VCaP (cell line): ENCODE data around the gene GPATCH4.

Experiments
- H3K27ac ChIP-seq: fragments of 450-650 bp; 2 replicates; pipeline ENCODE4 v1.5.1; 2017
- CTCF ChIP-seq: fragments of 450-650 bp; conservative IDR thresholded peaks from 2 replicates; pipeline ENCODE4 v1.5.1; 2017; ENCODE audit warnings: mild to moderate bottlenecking, moderate library complexity

The GPATCH4 gene

GRCh38 chr1:156582388-156583017 is 18.8 kb downstream of the GPATCH4 start:
- no peak overlapping the region for H3K27ac ChIP-seq
- TF ChIP-seq CTCF = no peak

- H3K27ac ChIP-seq = no peak overlapping the region
- TF ChIP-seq CTCF = no peak
Measured at GRCh38 chr1:156581661-156582387, 19.5 kb downstream of the GPATCH4 start.

GRCh38 chr1:156579472-156579871 is 21.8 kb downstream of the GPATCH4 start, which contains the start of gene TTC24:
TSS of gene TTC24 (plus strand) at chr1:156579723. CDS start at chr1:156581365, 1,642 bp downstream.
- no peak within 1 kb of the TSS for H3K27ac ChIP-seq
- TF ChIP-seq CTCF = no peak

- TF ChIP-seq CTCF = no peak
- H3K27ac ChIP-seq = peak overlapping the region; percentile 48
Measured at GRCh38 chr1:156578055-156578454, 23.2 kb downstream of the GPATCH4 start.

GRCh38 chr1:156577550-156577949 is 23.7 kb downstream of the GPATCH4 start:
- H3K27ac ChIP-seq = peak overlapping the region; percentile 48
- TF ChIP-seq CTCF = no peak

GRCh38 chr1:156574039-156574633 is 27.1 kb downstream of the GPATCH4 start:
- TF ChIP-seq CTCF = no peak
- no peak overlapping the region for H3K27ac ChIP-seq

- H3K27ac ChIP-seq = peak overlapping the region; percentile 20; the same call in 1 of the 2 replicates
- no peak for TF ChIP-seq CTCF
Measured at GRCh38 chr1:156572663-156573018, 28.6 kb downstream of the GPATCH4 start.
